Measurements from ENCODE around the gene RPUSD3. TPM values are rescaled to one million over a fixed set of nuclear protein-coding genes. Genes with fewer than 3 reads are reported as not detected.
A peak's percentile ranks its signal among the peaks of the same experiment; 100 is the strongest.
"Not testable (repeated sequence)": the region's sequence is repeated elsewhere in the genome, so short reads cannot be mapped to it uniquely, and the experiment has no call there.

Gene RPUSD3
- total RNA-seq, 6 experiments from 2014 or later, result 35.4 to 42.3 (median 38.2) TPM

DNA sequence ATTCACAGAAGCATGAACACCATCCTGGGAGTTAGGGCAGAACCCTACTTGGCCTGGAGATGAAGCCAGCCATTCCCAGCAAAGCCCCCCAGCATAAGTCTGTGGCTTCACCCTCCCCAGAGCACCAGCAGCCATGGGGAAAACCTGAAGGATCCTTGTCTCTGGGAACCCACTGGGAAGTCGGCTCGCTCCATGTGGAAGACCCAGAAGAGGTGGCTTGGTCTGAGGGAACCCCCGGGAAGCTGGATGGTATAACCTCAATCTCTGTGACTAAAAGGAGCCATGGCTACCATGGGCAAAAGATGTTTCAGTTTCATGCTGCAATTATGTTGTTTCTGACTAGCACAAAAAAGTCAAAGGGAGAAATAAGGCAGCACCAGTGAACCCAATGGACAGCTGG is 11.8 kb upstream of the RPUSD3 start:
- Mint-ChIP-seq H3K36me3 (ENCODE audit: low read depth) (no peaks in the 10 kb centered on the region), H3K9me3 (no peaks in the 10 kb centered on the region), H3K27ac (no peak overlapping the region), H3K27me3 (ENCODE audit: insufficient read depth) (peaks cover 4% of the 10 kb centered on the region), H3K4me1 (ENCODE audit: low read depth) (no peaks in the 10 kb centered on the region), H3K4me3 (no peak overlapping the region)
- TF ChIP-seq, protein P1, sequence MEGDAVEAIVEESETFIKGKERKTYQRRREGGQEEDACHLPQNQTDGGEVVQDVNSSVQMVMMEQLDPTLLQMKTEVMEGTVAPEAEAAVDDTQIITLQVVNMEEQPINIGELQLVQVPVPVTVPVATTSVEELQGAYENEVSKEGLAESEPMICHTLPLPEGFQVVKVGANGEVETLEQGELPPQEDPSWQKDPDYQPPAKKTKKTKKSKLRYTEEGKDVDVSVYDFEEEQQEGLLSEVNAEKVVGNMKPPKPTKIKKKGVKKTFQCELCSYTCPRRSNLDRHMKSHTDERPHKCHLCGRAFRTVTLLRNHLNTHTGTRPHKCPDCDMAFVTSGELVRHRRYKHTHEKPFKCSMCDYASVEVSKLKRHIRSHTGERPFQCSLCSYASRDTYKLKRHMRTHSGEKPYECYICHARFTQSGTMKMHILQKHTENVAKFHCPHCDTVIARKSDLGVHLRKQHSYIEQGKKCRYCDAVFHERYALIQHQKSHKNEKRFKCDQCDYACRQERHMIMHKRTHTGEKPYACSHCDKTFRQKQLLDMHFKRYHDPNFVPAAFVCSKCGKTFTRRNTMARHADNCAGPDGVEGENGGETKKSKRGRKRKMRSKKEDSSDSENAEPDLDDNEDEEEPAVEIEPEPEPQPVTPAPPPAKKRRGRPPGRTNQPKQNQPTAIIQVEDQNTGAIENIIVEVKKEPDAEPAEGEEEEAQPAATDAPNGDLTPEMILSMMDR (IDR thresholded peaks at IDR 0.05), result no peak
- no peak for DNase-seq

DNA sequence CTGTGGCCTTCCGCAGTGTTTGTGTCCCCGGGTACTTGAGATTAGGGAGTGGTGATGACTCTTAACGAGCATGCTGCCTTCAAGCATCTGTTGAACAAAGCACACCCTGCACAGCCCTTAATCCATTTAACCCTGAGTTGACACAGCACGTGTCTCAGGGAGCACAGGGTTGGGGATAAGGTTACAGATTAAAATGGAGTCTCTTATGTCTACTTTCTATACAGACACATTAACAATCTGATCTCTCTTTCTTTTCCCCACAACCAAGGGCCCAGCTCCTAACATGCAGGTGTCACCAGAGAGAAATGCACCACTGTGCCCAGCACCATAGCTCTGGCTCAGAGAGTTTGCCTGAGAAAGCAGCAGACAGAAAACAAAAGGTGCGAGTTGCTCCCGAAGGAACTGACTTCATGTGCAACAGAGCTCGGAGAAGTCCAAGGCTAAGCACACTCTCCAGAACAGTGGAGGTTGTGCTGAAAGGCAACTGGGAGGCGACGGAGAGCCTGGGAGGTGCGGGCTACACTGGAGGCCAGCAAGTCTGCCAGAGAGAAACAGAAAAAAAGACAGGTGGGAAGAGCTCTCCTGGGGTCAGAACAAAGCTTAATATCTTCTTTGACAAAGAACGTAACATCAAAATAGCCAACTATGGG is 10.6 kb upstream of the RPUSD3 start:
- not testable (repeated sequence) for H3K36me3 Mint-ChIP-seq (ENCODE audit: low read depth); H3K4me1 Mint-ChIP-seq (ENCODE audit: low read depth); H3K9me3 Mint-ChIP-seq; H3K4me3 Mint-ChIP-seq; H3K27ac Mint-ChIP-seq; DNase-seq; H3K27me3 Mint-ChIP-seq (ENCODE audit: insufficient read depth)

DNA sequence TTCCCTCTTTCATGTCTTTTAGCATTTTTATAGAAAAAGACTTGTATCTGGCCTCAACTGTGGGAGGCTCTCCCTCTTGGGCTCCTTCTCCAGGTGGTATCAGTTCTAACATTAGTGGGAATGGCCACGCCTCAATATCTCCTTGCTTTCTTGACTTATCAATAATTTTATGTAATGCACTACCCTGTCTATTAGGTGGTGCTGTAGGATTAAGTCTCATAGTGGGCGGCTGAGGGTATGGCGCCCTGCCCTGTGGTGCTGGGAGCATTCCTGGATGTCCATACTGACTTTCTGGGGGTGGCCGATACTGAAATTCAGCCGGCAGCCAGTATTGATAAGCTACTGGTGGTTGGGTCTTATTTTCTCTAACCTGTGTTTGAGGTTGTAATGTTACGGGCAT is 8.7 kb upstream of the RPUSD3 start:
- H3K9me3 Mint-ChIP-seq, result no peaks in the 10 kb centered on the region
- TF ChIP-seq, protein P1 (IDR thresholded peaks at IDR 0.05), result no peak
- no peak overlapping the region for H3K4me3 Mint-ChIP-seq
- no peak for DNase-seq
- no peak overlapping the region for H3K27ac Mint-ChIP-seq
- H3K36me3 Mint-ChIP-seq (ENCODE audit: low read depth), result no peaks in the 10 kb centered on the region
- peaks cover 4% of the 10 kb centered on the region for H3K27me3 Mint-ChIP-seq (ENCODE audit: insufficient read depth)
- no peaks in the 10 kb centered on the region for H3K4me1 Mint-ChIP-seq (ENCODE audit: low read depth)

DNA sequence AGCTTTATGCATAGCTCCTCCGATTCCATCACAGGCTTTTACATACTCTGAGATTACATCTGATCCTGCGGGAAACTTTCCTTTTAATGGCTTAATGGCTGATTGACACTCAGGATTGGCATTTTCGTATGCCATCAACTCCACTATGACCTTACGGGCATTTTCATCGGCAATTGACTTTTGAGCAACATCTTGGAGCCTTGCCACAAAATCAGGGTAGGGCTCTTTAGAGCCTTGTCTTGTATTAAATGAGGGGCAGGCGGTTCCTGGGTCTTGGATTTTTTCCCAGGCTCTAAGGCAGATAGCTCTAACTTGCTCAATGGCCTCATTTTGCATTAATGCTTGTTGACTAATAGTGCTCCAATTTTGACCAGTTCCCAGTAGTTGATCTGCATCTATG is 8.1 kb upstream of the RPUSD3 start:
- DNase-seq; H3K4me1 Mint-ChIP-seq (ENCODE audit: low read depth); H3K27ac Mint-ChIP-seq; H3K36me3 Mint-ChIP-seq (ENCODE audit: low read depth); H3K9me3 Mint-ChIP-seq; H3K4me3 Mint-ChIP-seq; H3K27me3 Mint-ChIP-seq (ENCODE audit: insufficient read depth): not testable (repeated sequence)

DNA sequence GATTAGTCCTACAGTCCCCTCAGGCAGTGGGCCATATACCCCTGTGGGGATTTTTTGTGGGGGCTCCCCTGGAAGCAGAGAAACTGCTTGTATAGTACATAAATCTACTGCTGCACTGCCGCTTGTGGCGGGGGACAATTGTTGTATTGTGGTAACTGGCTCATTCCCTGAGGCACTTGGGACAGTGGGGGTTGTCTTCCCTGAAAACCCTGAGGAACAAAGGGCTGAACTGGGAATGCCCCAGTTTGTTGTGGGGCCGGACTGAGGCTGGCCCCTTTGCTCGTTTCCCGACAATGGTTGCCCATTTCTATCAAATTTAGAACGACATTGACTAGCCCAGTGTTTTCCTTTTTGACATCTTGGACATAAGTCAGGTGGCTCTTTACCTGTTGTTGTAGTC is 7.6 kb upstream of the RPUSD3 start:
- not testable (repeated sequence) for H3K27me3 Mint-ChIP-seq (ENCODE audit: insufficient read depth); H3K4me1 Mint-ChIP-seq (ENCODE audit: low read depth); H3K36me3 Mint-ChIP-seq (ENCODE audit: low read depth); H3K27ac Mint-ChIP-seq; DNase-seq; H3K9me3 Mint-ChIP-seq; H3K4me3 Mint-ChIP-seq

DNA sequence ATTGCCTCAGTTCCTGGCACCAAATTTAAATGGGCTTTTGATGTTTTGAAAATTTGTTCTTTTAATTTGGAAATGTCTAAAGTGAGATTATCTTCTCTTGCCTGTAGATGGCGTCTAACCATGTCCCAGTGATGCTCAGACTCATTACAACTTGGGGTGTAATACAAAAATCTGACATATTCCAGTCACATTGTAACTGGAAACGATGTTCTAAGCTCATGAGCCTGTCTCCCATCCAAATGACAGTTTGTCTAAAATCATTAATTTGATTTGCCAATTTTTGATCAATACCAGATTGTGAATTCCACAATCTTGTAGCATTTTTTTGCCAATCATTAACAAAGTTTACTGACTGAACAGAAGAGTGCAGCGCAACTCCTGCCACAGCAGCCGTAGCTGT is 5.1 kb upstream of the RPUSD3 start:
- DNase-seq, result peak; percentile 32
- H3K27ac Mint-ChIP-seq; H3K4me3 Mint-ChIP-seq; H3K36me3 Mint-ChIP-seq (ENCODE audit: low read depth); H3K9me3 Mint-ChIP-seq; H3K27me3 Mint-ChIP-seq (ENCODE audit: insufficient read depth); H3K4me1 Mint-ChIP-seq (ENCODE audit: low read depth): not testable (repeated sequence)
- TF ChIP-seq, protein P1 (IDR thresholded peaks at IDR 0.05), result peak; percentile 83

DNA sequence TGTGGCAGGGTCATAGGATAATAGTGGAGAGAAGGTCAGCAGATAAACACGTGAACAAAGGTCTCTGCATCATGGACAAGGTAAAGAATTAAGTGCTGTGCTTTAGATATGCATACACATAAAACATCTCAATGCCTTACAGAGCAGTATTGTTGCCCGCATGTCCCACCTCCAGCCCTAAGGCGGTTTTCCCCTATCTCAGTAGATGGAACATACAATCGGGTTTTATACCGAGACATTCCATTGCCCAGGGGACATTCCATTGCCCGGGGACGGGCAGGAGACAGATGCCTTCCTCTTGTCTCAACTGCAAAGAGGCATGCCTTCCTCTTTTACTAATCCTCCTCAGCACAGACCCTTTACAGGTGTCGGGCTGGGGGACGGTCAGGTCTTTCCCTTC is 4.1 kb upstream of the RPUSD3 start:
- not testable (repeated sequence) for H3K36me3 Mint-ChIP-seq (ENCODE audit: low read depth); DNase-seq; H3K4me1 Mint-ChIP-seq (ENCODE audit: low read depth); H3K27ac Mint-ChIP-seq; H3K9me3 Mint-ChIP-seq; H3K27me3 Mint-ChIP-seq (ENCODE audit: insufficient read depth); H3K4me3 Mint-ChIP-seq

All from HFFc6 (cell line).